ENCODE data around the gene SH3RF2.

Gene SH3RF2

DNA sequence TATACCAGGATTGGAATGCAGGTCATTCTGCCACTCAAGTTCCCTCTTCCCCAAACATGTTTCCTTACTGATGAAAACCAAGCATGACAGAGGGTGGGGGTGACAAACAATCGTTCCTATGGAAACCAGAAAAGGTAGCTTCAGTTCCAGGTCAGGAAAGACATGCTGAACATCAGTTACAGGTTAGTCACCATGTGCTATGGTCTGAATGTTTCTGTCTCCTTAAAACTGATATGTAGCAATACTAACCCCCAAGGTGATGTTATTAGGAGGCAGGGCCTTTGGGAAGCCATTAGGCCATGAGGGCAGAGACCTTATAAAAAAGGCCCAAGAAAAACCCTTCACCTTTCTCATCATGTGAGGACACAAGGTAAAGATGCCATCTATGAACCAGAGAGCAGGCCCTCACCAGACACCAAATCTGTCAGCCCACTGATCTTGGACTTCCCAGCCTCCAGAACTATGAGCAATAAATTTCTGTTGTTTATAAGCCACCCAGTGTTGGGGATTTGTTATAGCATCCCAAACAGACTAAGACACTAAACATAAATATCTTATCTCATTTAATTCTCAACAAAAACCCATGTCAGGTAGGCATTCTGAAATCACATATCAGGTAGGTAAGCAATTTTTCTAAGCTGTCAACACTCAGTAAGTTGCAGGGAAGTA lies 15.7 kb upstream of the SH3RF2 start:
- in situ Hi-C loops (cut with MboI; ENCODE audit: low pct_unique_long_range_greater_than_20kb, low sequenced_read_pairs) = no loop called here
- DNase-seq = no peak

DNA sequence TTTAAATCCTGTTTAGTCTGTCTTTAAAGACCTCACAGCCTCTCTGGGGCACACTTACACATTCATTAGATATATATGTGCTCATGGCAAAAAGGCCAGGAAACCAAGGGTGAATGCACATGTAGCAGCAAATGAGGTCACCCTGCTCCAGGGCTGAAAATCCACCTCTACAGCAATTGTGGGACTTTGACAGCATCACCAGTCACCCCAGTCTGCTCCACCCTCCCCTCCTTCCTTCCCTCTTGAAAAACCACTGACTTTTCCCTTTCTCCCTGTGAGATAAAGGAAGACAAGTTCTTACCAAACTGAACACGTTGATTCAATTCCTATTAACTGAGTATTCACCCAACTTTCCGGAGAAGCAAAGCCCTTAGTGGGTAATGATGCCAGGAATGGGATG lies 15.2 kb upstream of the SH3RF2 start:
- DNase-seq = no peak
- in situ Hi-C loops (cut with MboI; ENCODE audit: low pct_unique_long_range_greater_than_20kb, low sequenced_read_pairs) = no loop called here

DNA sequence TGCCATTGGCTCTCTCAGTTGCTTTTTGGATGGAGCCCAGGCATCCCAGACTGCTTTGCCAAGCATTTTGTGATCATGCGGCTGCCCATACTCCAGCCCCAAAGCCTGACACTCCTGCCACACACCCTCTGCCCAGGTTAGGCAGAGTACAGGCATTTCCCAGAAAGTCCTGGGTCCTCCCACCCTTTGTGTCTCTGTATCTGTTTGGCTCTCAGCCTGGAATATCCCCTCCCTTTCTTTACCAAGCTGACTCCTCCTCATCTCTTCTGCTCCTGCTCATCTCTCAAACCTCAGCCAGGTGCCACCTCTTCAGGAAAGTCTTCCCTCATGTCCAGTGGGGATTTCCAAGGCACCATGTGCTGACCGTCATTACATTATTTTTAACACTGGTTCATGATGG lies 14.3 kb upstream of the SH3RF2 start:
- in situ Hi-C loops (cut with MboI; ENCODE audit: low pct_unique_long_range_greater_than_20kb, low sequenced_read_pairs) = no loop called here
- no peak for DNase-seq

DNA sequence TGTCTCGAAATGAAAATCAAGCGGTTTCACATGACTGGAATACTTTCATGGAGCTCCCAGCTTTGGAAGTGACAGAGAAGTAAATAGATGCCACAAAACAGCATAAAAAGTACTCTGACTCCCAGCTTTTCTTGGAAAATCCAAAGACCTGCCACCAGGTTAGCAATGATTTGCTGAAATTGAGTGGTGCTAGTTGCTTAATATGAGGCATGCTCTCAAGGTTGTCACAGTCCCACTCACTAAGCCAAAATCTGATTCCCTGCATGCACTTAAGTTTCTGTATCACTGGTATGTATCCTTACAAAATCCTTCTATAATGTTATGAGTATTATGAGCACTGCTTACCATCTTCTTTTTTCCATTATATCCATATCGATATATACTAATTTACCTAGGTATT lies 13.0 kb upstream of the SH3RF2 start:
- in situ Hi-C loops (cut with MboI; ENCODE audit: low pct_unique_long_range_greater_than_20kb, low sequenced_read_pairs) = no loop called here

DNA sequence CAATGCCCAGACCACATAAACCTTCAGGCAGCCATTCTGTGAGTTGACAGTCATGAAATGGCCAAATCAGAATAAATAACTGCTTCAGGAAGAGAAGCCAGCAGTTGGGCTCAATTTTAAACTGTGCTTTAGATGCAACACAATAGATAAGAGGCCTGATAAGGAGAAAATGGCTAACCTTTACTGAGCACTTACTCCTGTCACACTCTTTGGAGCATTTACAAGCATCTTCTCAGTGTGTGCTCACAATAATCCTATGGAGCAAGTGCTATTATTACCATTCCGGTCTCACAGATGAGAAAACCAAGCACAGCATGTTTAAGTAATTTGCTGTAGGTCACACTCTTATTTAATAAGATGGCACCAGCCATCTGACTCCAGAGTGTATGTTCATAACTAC lies 11.5 kb upstream of the SH3RF2 start:
- in situ Hi-C loops (cut with MboI; ENCODE audit: low pct_unique_long_range_greater_than_20kb, low sequenced_read_pairs) = no loop called here
- no peak for DNase-seq

More for the DNA sequence above, 13.0 kb upstream of the SH3RF2 start:
- DNase-seq = no peak

DNA sequence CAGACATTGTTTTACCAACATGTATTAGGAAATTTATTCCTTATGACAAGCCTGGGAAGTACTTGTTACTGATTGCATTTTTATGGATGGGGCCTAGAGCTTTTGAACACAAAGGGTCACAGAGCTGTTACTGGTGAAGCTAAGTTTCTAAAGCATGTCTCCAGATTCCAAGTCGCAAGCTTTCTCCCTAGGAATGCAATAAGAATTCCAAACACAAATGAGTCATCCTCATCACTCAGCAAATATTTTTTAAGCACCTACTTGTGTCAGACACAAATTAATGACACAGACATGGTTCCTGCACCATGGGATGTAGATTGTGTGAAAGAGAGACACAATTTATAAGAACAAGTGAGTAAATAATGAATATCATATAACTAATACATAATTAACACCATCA lies 11.0 kb upstream of the SH3RF2 start:
- no peak for DNase-seq
- in situ Hi-C loops (cut with MboI; ENCODE audit: low pct_unique_long_range_greater_than_20kb, low sequenced_read_pairs) = no loop called here

DNA sequence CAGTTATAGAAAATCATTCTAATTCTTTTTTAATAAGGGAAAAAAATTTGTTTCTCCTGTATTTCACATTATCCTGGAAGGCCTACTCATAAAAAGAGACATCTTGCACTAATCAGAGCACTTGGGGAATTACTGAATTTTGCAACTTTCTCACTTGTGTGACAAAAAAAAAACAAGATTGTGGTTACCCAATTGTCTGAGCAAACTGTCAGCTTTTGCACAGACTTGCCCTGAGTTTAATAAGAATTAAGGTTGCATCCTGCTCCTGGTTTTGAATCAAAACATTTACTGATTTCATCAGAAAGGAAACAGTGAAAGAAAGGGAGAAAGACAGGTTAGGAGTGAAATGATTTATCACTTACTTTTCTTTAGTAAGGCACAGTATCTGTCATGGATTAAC lies 10.6 kb upstream of the SH3RF2 start:
- in situ Hi-C loops (cut with MboI; ENCODE audit: low pct_unique_long_range_greater_than_20kb, low sequenced_read_pairs) = no loop called here
- no peak for DNase-seq

DNA sequence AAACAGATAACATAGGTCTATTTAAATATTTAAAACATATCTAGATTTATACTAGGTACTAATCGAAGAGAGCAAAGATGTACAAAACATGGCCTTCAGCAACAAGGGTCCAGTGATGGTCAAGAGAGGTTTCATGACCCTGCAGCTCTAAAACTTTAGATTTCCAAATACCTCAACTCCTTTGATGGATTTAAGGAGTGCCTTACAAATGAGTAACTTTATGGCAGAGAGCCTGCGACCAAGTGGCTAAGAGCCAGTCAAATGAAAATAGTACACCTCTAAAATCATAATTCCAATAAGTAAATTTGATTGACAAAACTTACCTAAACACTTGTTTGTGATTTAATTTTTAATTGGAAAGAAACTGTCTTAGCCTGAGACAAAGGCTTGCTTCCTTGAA lies 4.7 kb upstream of the SH3RF2 start:
- no peak for DNase-seq
- in situ Hi-C loops (cut with MboI; ENCODE audit: low pct_unique_long_range_greater_than_20kb, low sequenced_read_pairs) = no loop called here

DNA sequence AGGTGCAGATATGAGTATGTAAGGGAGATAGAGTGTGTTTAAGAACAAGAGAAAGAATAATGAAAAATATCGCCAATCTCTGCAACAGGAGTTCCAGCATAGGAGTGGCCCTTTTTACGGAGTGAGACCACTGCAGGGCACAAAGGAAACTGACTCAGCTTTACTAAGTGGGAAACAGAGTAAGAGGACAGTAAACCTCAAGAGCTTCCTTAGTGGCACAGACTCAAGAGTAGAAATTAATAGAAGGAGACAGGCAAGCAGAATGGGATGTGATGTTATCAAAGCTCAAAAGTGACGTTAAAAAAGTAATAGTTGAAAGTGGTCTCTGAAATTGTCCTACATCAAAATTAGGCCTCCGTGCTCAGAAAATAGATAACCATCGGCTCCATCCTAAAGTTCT lies 2.1 kb upstream of the SH3RF2 start:
- no peak for DNase-seq
- in situ Hi-C loops (cut with MboI; ENCODE audit: low pct_unique_long_range_greater_than_20kb, low sequenced_read_pairs) = no loop called here

DNA sequence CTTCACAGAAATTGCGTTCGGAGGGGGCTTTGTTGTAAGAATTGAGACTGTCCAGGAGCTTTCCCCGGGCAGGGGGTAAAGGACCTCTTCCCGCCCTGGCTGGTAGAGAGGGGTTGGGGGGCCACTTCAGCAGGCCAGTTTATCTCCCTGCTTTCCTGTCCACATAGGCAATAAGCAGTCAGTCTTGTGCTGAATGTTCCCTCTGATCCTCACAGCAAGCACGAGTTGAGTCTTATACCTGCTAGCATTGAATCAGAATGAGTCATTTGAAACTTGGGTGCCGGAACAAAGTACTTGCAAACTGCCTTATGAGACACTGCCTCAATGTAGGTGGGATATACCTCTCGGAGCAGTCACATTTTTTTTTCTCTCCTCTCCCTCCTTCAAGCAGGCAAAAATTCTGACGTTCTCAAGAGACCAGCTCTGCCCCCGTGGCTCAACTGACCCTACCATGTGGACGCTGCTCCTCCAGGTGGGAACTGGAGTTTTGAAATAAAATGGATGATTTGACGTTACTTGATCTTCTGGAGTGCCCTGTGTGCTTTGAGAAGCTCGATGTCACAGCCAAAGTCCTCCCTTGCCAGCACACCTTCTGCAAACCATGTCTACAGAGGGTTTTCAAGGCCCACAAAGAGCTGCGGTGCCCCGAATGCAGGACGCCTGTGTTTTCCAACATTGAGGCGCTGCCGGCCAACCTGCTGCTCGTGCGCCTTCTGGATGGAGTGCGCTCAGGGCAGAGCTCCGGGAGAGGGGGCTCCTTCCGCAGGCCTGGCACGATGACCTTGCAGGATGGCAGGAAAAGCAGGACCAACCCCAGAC lies 1.3 kb downstream of the SH3RF2 start:
- in situ Hi-C loops (cut with MboI; ENCODE audit: low pct_unique_long_range_greater_than_20kb, low sequenced_read_pairs) = no loop called here
- no peak for DNase-seq

DNA sequence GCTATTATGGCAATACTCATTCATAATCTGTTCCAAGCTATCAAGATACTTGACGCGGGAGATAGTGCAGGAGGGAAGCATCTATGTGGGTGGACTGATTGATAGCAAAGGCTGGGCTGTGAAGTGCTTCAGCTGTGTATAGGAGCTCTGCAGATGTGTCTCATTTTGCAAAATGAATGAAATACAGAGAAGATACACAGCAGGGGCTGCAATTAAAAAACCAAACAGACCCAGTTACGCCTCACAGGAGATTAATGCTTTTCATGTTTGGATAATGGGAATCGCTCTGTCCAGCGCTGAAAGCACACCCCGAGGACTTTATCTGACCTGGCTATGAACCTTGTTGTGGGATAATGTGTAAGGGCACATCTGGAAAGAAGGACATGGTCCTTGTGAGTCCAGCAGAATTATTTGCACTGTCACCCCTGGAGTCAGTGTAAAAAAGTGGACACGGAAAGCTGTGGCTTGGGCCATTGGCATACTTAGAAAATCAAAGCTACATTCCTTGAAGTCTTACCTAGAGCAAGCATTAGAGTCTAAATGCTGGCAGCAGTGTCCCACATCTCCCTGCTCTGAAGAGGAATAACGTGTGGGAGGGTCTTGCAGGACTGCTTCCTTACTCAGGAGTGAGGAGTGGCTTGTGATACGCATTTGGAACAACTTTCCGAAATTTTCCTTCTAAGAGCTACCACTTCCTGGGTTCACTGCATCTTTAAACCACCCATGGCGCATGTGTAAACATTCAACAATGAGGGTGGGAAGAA lies 2.6 kb downstream of the SH3RF2 start:
- in situ Hi-C loops (cut with MboI; ENCODE audit: low pct_unique_long_range_greater_than_20kb, low sequenced_read_pairs) = no loop called here
- DNase-seq = no peak

DNA sequence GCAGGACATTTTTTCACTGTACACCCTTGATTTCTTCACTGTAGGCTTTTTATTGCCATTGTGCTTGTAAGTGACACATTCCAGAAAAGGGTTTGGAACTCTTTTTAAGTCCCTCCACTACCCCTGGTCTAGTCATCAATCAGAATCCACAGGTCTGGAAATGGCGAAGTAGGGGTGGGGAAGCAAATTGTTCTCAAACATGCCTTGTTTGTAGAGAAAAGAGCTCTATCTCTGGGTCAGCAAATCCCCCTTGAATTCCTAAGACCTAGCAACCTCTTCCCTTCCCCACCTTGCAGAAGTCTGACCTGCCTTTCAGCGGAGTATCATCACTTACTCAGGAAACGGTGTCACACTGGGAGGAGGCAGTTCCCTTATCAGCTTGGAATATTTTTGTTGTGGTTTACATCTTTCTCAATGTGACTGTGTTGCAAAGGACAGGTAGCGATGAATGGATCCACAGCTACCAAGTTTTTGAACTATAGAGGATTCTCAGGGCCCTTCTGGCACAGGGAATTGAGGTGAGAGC lies 3.2 kb downstream of the SH3RF2 start:
- in situ Hi-C loops (cut with MboI; ENCODE audit: low pct_unique_long_range_greater_than_20kb, low sequenced_read_pairs) = no loop called here
- DNase-seq = no peak

DNA sequence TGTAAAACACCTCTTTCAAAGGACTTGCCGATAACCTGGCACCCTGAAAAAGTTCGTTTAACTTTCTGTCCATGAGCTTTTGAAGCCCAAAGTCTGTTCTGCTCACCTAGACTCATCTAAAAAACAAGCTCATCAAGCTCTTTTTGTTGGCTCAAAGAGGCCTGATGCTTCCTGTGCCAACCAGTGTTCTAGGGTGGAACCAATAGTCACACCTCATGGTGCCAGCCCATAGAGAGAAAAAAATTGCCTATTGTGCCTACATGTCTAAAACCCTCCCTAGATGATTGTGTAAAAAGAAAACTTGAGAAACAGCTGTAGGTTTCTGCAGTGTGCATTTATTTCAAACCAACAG lies 4.7 kb downstream of the SH3RF2 start:
- in situ Hi-C loops (cut with MboI; ENCODE audit: low pct_unique_long_range_greater_than_20kb, low sequenced_read_pairs) = no loop called here
- DNase-seq = no peak

DNA sequence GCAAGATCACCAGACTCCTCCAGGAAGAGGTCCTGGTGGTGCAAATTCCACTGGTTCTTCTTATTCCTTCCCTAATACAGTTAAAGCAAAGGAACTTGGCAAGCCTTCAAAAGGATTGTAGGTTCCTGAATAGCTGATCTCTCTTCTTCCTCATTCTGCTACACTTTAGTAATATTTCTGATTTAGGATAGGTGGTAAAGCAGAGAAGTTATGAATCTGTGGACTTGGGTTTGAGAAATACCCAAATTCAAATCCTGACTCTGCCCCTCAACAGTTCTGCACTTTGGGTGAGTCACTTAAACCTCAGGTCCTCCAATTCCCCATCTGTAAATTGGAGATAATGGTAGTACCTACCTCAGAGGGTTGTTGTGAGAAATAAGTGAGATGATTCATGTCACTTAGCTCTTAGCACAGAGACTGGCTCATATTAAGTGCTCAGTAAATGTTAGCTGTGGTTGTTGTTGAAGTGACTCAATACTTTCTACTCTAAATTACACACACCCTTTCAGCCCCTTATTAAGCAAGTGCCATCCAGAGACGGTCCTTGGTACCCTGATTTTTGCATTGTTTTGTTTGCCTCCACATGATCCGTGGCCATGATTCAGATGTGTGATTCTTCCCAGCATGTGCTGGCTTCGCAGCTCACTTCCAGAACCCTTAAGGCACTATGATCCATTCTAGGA lies 5.2 kb downstream of the SH3RF2 start:
- DNase-seq = peak; percentile 48
- in situ Hi-C loops (cut with MboI; ENCODE audit: low pct_unique_long_range_greater_than_20kb, low sequenced_read_pairs) = no loop called here

DNA sequence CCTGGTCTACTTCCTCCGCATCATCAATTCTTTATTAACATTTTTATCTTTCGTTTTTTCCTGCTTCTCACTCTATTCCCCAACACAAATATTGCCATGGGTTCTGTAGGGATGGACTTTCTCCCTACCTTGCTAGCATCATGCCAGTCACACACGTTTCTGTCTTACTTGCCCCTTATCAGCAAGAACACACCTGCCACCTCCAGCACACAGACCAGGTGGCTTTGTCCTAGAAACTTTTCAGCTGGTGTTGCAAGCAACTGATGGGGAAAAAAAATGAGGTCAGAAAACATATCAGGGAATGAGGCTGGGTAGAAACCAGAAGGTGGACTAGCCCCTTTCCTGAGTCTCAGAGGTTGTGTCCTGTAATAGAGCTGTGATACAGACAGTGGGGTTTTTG lies 5.8 kb downstream of the SH3RF2 start:
- in situ Hi-C loops (cut with MboI; ENCODE audit: low pct_unique_long_range_greater_than_20kb, low sequenced_read_pairs) = no loop called here
- DNase-seq = no peak

DNA sequence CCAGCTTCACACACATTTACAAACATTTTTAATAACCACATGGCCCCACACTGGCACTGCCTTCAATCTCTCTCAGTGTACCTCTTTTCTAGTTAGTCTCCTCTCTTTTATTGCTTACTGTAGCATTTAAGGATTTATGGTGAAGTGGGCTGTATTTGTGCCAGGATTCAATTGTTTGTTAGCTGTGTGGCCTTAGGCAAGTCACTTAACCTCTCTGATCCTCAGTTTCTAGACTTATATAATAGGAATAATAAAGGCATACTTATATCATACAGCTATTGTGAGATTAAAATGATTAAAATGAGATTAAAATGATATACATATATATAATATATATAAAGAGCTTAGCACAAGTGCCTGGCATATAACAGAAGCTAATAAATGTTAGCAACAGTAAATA lies 6.4 kb downstream of the SH3RF2 start:
- no peak for DNase-seq
- in situ Hi-C loops (cut with MboI; ENCODE audit: low pct_unique_long_range_greater_than_20kb, low sequenced_read_pairs) = no loop called here

DNA sequence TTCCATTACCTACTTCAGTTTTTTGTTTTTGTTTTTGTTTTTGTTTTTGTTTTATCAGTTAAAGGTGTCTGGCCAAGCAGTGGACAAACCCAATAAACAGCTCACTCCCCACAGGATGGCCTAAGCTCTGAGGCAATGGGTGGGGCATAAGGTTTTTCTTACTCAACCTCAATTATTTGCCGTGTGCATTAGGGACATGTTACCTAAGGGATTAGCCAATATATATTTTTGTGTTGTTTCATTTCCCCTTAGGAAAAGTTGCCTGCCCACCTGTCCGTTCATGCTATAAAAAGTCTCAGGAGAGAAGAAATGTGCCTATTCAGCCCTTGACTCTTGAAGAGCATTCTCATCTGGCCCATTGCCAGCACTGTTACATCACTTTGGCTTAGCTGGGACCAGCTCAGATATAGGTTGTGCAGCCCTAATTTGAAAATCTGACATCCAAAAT lies 7.3 kb downstream of the SH3RF2 start:
- in situ Hi-C loops (cut with MboI; ENCODE audit: low pct_unique_long_range_greater_than_20kb, low sequenced_read_pairs) = no loop called here
- DNase-seq = peak; percentile 20

DNA sequence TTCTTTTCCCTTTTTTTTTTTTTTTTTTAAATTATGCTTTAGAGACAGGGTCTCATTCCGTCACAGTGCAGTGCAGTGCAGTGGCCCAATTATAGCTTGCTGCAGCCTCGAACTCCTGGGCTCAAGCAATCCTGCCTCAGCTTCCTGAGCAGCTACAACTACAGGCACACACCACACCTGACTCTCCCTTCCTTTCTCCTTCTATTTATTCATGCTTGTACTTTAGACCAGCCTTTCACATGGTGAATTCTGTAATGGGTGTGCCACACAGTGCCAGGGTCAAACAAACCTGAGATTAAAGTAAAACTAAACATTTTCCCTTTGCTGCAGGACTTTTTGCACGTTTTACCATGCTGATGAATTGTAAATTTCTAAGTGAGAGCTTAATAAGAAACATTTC lies 8.0 kb downstream of the SH3RF2 start:
- in situ Hi-C loops (cut with MboI; ENCODE audit: low pct_unique_long_range_greater_than_20kb, low sequenced_read_pairs) = no loop called here
- DNase-seq = no peak

DNA sequence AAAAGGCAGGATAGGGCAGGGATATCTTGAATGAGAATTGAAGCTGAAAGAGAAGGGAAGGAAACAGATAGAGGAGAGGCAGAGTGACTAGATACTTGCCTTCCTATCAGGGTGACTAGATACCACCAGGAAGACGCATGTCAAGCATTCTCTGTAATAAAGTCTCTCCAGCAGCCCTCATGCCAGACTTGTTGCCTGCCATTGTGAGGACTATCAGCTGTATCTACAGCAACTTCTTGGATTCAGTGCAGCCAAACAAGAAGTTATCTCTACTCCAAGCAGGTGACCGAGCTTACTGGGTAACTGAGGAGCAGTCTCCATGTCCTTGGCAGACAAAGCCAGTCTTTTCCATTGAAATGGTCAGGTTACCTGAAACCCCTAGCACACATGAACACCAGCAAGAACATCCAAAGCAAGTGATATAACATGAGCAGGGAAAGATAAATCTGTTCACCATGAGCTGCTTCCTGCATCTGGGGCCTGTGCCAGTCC lies 9.3 kb downstream of the SH3RF2 start:
- DNase-seq = no peak
- in situ Hi-C loops (cut with MboI; ENCODE audit: low pct_unique_long_range_greater_than_20kb, low sequenced_read_pairs) = no loop called here
